ENCODE measurements around the gene CYTH1.

DNA sequence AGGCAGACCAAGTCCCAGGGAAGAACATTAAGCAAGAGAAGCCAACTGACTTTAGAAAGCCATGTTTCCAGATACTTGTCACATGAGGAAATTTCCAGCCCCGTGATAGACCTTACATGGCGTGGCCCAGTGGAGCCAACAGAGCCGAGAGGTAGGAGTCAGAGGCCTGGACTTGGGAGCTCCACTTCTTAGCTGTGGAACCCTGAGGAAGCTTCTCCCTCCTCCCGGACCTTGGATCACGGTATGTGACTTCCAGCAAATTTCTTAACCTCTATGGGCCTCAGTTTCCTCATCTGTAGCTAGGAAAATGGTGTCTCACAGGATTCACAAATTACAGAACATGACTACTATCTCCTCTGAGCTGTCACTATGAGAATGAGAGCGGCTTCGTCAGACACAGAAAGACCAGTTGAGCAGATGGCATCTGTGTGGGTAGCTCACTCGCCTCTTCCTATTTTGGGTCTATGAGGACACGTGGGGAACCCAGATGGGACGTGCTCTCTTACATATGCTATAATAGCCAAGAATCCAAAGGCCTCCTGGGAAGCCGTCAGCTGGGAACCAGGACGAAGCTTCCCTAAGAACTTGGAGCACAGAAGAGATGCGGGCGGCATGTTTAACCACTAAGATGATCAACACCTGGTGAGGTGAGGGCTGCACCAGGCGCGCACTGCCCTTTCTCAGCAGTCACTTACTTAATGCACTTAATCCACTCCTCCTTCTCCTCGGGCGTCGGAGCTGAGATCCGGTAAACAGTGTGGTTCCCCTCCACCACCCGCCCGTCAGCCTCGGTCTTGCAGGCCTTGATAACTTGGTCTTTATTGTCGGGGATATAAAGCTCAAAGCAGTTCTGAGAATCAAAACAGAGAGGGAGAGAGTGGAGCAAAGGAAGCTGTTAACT, 102.3 kb downstream of the CYTH1 start:
- TF ChIP-seq, protein P1, sequence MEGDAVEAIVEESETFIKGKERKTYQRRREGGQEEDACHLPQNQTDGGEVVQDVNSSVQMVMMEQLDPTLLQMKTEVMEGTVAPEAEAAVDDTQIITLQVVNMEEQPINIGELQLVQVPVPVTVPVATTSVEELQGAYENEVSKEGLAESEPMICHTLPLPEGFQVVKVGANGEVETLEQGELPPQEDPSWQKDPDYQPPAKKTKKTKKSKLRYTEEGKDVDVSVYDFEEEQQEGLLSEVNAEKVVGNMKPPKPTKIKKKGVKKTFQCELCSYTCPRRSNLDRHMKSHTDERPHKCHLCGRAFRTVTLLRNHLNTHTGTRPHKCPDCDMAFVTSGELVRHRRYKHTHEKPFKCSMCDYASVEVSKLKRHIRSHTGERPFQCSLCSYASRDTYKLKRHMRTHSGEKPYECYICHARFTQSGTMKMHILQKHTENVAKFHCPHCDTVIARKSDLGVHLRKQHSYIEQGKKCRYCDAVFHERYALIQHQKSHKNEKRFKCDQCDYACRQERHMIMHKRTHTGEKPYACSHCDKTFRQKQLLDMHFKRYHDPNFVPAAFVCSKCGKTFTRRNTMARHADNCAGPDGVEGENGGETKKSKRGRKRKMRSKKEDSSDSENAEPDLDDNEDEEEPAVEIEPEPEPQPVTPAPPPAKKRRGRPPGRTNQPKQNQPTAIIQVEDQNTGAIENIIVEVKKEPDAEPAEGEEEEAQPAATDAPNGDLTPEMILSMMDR (IDR thresholded peaks at IDR 0.05): no peak
- no peak for TF ChIP-seq POLR2A (IDR thresholded peaks at IDR 0.05)
- TF ChIP-seq POLR2AphosphoS5 (IDR thresholded peaks at IDR 0.05): no peak
- TF ChIP-seq EP300 (IDR thresholded peaks at IDR 0.05; ENCODE audit: low read depth): no peak
